WTC11 (cell line): ENCODE measurements around the gene GAB1.

Experiments
- SP1 ChIP-seq: sonication (generic); formaldehyde crosslinking; conservative IDR thresholded peaks from 2 replicates; pipeline ENCODE4 v1.8.1; 2022; ENCODE audit warnings: missing genetic modification reagents
- TEAD4 ChIP-seq: sonication (generic); formaldehyde crosslinking; IDR thresholded peaks from 2 replicates; pipeline ENCODE4 v1.8.0; 2022; ENCODE audit warnings: mild to moderate bottlenecking, missing genetic modification reagents
- ZNF263 ChIP-seq: sonication (generic); formaldehyde crosslinking; IDR thresholded peaks from 2 replicates; pipeline ENCODE4 v1.8.1; 2022; ENCODE audit warnings: low read depth, mild to moderate bottlenecking, moderate library complexity, missing genetic modification reagents
- TF ChIP-seq, protein P1 (sequence below): fragments of 200-600 bp; IDR thresholded peaks from 2 replicates; pipeline ENCODE4 v1.8.0; 2022; ENCODE audit warnings: antibody characterized with exemption

DNA sequence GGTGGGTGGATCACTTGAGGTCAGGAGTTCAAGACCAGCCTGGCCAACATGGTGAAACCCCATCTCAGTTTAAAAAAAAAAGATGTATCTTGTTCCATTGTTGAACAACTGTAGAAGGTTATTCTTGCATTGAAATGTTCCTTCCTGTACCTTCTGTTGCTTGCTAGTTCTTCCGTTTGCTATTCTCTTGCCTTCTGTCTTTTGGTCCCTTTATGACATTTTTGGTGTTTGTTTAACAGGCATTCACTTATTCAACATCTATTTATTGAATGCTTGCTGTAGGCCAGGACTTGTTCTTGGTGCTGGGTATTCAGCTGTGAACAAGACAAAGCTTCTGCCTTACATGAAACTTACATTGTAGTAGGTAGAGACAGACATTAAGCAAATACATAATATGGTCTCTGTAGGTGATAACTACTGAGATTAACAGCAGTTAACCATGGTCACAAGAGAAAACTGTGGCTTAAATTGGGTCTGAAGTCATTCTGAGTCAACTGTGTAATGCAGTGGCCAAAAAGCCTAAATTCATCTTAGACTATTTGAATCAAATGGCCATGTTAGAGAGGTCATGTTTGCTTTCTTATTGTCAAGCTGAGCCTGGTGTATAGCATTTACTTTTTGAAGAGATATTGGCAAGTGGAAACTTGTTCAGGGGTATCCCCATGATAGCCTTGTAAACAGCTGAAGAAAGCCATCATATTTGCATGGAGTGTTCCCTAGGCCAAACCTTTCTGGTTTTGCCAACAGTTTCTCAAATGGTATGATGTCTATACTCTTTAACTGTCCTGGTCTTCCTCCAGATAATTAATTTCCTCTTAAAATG lies 35.6 kb downstream of the GAB1 start:
- TF ChIP-seq, protein P1, sequence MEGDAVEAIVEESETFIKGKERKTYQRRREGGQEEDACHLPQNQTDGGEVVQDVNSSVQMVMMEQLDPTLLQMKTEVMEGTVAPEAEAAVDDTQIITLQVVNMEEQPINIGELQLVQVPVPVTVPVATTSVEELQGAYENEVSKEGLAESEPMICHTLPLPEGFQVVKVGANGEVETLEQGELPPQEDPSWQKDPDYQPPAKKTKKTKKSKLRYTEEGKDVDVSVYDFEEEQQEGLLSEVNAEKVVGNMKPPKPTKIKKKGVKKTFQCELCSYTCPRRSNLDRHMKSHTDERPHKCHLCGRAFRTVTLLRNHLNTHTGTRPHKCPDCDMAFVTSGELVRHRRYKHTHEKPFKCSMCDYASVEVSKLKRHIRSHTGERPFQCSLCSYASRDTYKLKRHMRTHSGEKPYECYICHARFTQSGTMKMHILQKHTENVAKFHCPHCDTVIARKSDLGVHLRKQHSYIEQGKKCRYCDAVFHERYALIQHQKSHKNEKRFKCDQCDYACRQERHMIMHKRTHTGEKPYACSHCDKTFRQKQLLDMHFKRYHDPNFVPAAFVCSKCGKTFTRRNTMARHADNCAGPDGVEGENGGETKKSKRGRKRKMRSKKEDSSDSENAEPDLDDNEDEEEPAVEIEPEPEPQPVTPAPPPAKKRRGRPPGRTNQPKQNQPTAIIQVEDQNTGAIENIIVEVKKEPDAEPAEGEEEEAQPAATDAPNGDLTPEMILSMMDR = no peak
- no peak for TF ChIP-seq SP1 (CRISPR knock-in tag)
- TF ChIP-seq TEAD4 (CRISPR knock-in tag) = no peak
- no peak for TF ChIP-seq ZNF263
